Prostate gland (tissue), 2 donors: ENCODE results near the gene BAIAP2. TPM values are rescaled to one million over a fixed set of nuclear protein-coding genes. Genes with fewer than 3 reads are reported as not detected.

Experiments
- DNase-seq: peaks from one replicate; pipeline ENCODE4 v3.0.0-alpha.2; 2019; ENCODE audit warnings: low spot score
- H3K27ac ChIP-seq, 2 donors: fragments of 200-600 bp; sonication (generic); 2 replicates each; pipeline ENCODE4 v1.5.1; 2017 to 2019
- H3K27me3 ChIP-seq: fragments of 200-600 bp; sonication (generic); replicated peaks from 2 replicates; pipeline ENCODE4 v1.5.1; 2019; ENCODE audit not compliant: insufficient read depth
- H3K36me3 ChIP-seq, 2 donors: fragments of 200-600 bp; sonication (generic); 1 replicate in 1 of 2; 2 replicates in 1 of 2; pipeline versions ENCODE4 v1.5.1 to v1.8.1; 2017 to 2019
- H3K4me1 ChIP-seq: fragments of 200-600 bp; sonication (generic); replicated peaks from 2 replicates; pipeline ENCODE4 v1.5.1; 2019
- H3K4me3 ChIP-seq, 2 donors: fragments of 200-600 bp; sonication (generic); 2 replicates each; pipeline ENCODE4 v1.5.1; 2017 to 2019
- H3K9me3 ChIP-seq: fragments of 200-600 bp; sonication (generic); 2 replicates; pipeline ENCODE4 v1.5.1; 2017
- CTCF ChIP-seq, 4 experiments: fragments of 200-600 bp in 2 of 4; fragments of 450-650 bp in 2 of 4; sonication (generic) in 2 of 4; IDR thresholded peaks; 1 replicate in 3 of 4; 2 replicates in 1 of 4; pipeline ENCODE4 v1.5.1; 2016 to 2019; ENCODE audit warnings: antibody characterized with exemption in 4 of 4, mild to moderate bottlenecking in 2 of 4, moderate library complexity in 2 of 4
- POLR2A ChIP-seq: fragments of 450-650 bp; IDR thresholded peaks from one replicate; pipeline ENCODE4 v1.6.1; 2016; ENCODE audit warnings: antibody characterized with exemption, mild to moderate bottlenecking
- POLR2AphosphoS5 ChIP-seq: sonication (generic); formaldehyde crosslinking; IDR thresholded peaks from one replicate; pipeline ENCODE4 v1.6.1; 2017; ENCODE audit warnings: antibody characterized with exemption
- WGBS: methylation state at CpG from one replicate; pipeline ENCODE4 v1.1.5; 2018; 5-methylcytosine and 5-hydroxymethylcytosine counted together
- intact Hi-C: fragments of 100-400 bp; cut with DNase I; formaldehyde crosslinking; loops from one replicate; pipeline ENCODE4 v1.14.2; 2022
- total RNA-seq, 2 donors: library from RNA; depleted of rRNA; stranded (reverse); fragments of >200 nt; gene quantifications; one replicate each; pipeline ENCODE4 v1.1.0, GENCODE V29; 2016

The BAIAP2 gene
- total RNA-seq, 2 donors from 2014 or later, result 125 to 148 TPM

- peak overlapping the region; percentile 90 to 95 for H3K27ac ChIP-seq
- H3K4me3 ChIP-seq, result peak overlapping the region; percentile 65 to 75
- H3K36me3 ChIP-seq, result no peaks in the 10 kb centered on the region
- intact Hi-C loops, result loop anchor here (2.0 kb wide), 1 partner anchor 61 kb away; no protein-coding TSS in a partner anchor
- no peaks in the 10 kb centered on the region for H3K9me3 ChIP-seq
- no peaks in the 10 kb centered on the region for H3K27me3 ChIP-seq
- TF ChIP-seq POLR2A (no peak), POLR2AphosphoS5 (peak; percentile 32), CTCF (IDR thresholded peaks at IDR 0.05) (no peak)
- no peak for DNase-seq
- 10% methylated on average over 30 of the region's 66 CpGs for WGBS
- peaks cover 40% of the 10 kb centered on the region for H3K4me1 ChIP-seq
These were observed 708 bp downstream of the BAIAP2 start for GRCh38 chr17:81035521-81036196.

GRCh38 chr17:81036197-81036941 lies 1.4 kb downstream of the BAIAP2 start:
- intact Hi-C loops, result no loop called here
- TF ChIP-seq CTCF (IDR thresholded peaks at IDR 0.05) (no peak), POLR2AphosphoS5 (no peak), POLR2A (no peak)
- WGBS, result 36% methylated on average over 24 of the region's 24 CpGs
- Histone ChIP-seq H3K4me3 (peak overlapping the region; percentile 65 to 75), H3K27me3 (no peaks in the 10 kb centered on the region), H3K9me3 (no peaks in the 10 kb centered on the region), H3K36me3 (no peaks in the 10 kb centered on the region), H3K4me1 (peaks cover 45% of the 10 kb centered on the region), H3K27ac (peak overlapping the region; percentile 90 to 95)
- no peak for DNase-seq

- Histone ChIP-seq H3K4me1 (peaks cover 45% of the 10 kb centered on the region), H3K4me3 (peak overlapping the region; percentile 65 to 75), H3K9me3 (no peaks in the 10 kb centered on the region), H3K36me3 (no peaks in the 10 kb centered on the region), H3K27ac (peak overlapping the region; percentile 90 to 95), H3K27me3 (no peaks in the 10 kb centered on the region)
- TF ChIP-seq POLR2AphosphoS5, result peak; percentile 88
- TF ChIP-seq POLR2A, result no peak
- TF ChIP-seq CTCF (IDR thresholded peaks at IDR 0.05), result peak in 1 of 4 experiments; percentile 16
- WGBS, result 22% methylated on average over 26 of the region's 28 CpGs
- peak; percentile 90 for DNase-seq
- intact Hi-C loops, result no loop called here
These were observed 2.3 kb downstream of the BAIAP2 start for GRCh38 chr17:81037026-81037797.

GRCh38 chr17:81037798-81038733 lies 3.1 kb downstream of the BAIAP2 start:
- no peaks in the 10 kb centered on the region for H3K27me3 ChIP-seq
- TF ChIP-seq POLR2A (no peak), POLR2AphosphoS5 (no peak), CTCF (IDR thresholded peaks at IDR 0.05) (no peak)
- H3K36me3 ChIP-seq, result no peaks in the 10 kb centered on the region
- intact Hi-C loops, result no loop called here
- DNase-seq, result no peak
- WGBS, result 44% methylated on average over 29 of the region's 30 CpGs
- H3K9me3 ChIP-seq, result no peaks in the 10 kb centered on the region
- H3K27ac ChIP-seq, result peak overlapping the region; percentile 90 to 95
- H3K4me3 ChIP-seq, result peak overlapping the region; percentile 65 to 75
- H3K4me1 ChIP-seq, result peaks cover 50% of the 10 kb centered on the region
